Right cardiac atrium (tissue), 5 donors: Measurements from ENCODE around the gene SOD3. TPM values are rescaled to one million over a fixed set of nuclear protein-coding genes. Genes with fewer than 3 reads are reported as not detected.

ENCODE experiments used
- ATAC-seq, 2 donors: fragments of 200-7000 bp; cut with Tn5 transposase; one replicate each; pipeline versions ENCODE4 v1.8.0 to v1.9.1; 2020; ENCODE audit warnings: moderate library complexity in 2 of 2, mild to moderate bottlenecking in 1 of 2
- DNase-seq, 3 donors: peaks; one replicate each; pipeline ENCODE4 v3.0.0-alpha.2; 2020
- H3K27ac ChIP-seq: one replicate; pipeline ENCODE4 v1.5.1; 2013; ENCODE audit warnings: mild to moderate bottlenecking, low read length, control low read depth, moderate library complexity
- H3K27me3 ChIP-seq: one replicate; pipeline ENCODE4 v1.6.1; 2013; ENCODE audit not compliant: control insufficient read depth, insufficient read depth
- H3K4me1 ChIP-seq: one replicate; pipeline ENCODE4 v1.6.1; 2013; ENCODE audit warnings: low read length; ENCODE audit not compliant: control insufficient read depth, insufficient read depth
- H3K4me3 ChIP-seq: one replicate; pipeline ENCODE4 v1.5.1; 2013; ENCODE audit warnings: low read length, control low read depth
- H3K9me3 ChIP-seq: one replicate; pipeline ENCODE4 v1.6.1; 2013; ENCODE audit warnings: low read length; ENCODE audit not compliant: control insufficient read depth
- WGBS: extraction: QIAGEN DNeasy Blood & Tissue Kit; methylation state at CpG from one replicate; pipeline ENCODE4 v1.1.7; 2013; 5-methylcytosine and 5-hydroxymethylcytosine counted together
- intact Hi-C, 4 donors: fragments of 100-400 bp; cut with DNase I; formaldehyde crosslinking; loops; one replicate each; pipeline versions ENCODE4 v1.11.0 to v1.14.0; 2022 to 2023
- long read RNA-seq, 4 donors: library from polyadenylated mRNA; unstranded; transcript quantifications; one replicate each; pipeline ENCODE4 v2.0.0, GENCODE V29; 2020 to 2021
- polyA plus RNA-seq: library from polyadenylated mRNA; stranded (reverse); fragments of 200-250 nt; gene quantifications from one replicate; pipeline ENCODE4 v1.2.3, GENCODE V29; 2013
- total RNA-seq, 4 donors: library from RNA; stranded (reverse); fragmentation: NEBNext Ultra II Directional; extraction: Animal tissue kit (Norgen Biotek cat#: 25700); gene quantifications; one replicate each; pipeline ENCODE4 v1.2.1, GENCODE V29; 2021
- donor health status: healthy with polysubstance abuse.
- donor health status: DM: no; HTN: yes; CAD: no.
- donor health status: DM: no; HTN: no; CAD: no.
- donor health status: DM: no; HTN: yes; CAD: no; lungs with severe emphysema.
- donor health status: DM: yes; HTN: yes; CAD: no.

SOD3 gene
- total RNA-seq (100 to 1,000 TPM in 1 of 4 donors, 10 to 100 TPM in 3; 61.2 to 129 (median 80.9) TPM), polyA plus RNA-seq (59.2 TPM)
- long read RNA-seq, donor 1, transcript SOD3-201 (2 exons, 1,526 nt) = major isoform, 91 of 110 reads
- long read RNA-seq, donor 1, partial matches to known transcripts = 5 of 110 reads
- long read RNA-seq, donor 1, other reads (novel, unspliced or antisense) = 14 of 110 reads
- long read RNA-seq, donor 2, transcript SOD3-201 (2 exons, 1,526 nt) = major isoform, 176 of 219 reads
- long read RNA-seq, donor 2, partial matches to known transcripts = 24 of 219 reads
- long read RNA-seq, donor 2, other reads (novel, unspliced or antisense) = 19 of 219 reads
- long read RNA-seq, donor 3, partial matches to known transcripts = 3 of 4 reads
- long read RNA-seq, donor 3, other reads (novel, unspliced or antisense) = 0 of 4 reads
- long read RNA-seq, donor 4, transcript SOD3-201 (2 exons, 1,526 nt) = major isoform, 141 of 165 reads
- long read RNA-seq, donor 4, partial matches to known transcripts = 13 of 165 reads
- long read RNA-seq, donor 4, other reads (novel, unspliced or antisense) = 11 of 165 reads

GRCh38 chr4:24794916-24795665, at the start of gene SOD3:
Gene SOD3 (plus strand): TSS chr4:24795573. CDS start chr4:24799522, 3,949 bp downstream.
- Histone ChIP-seq H3K27me3 (no peaks in the 10 kb centered on the region), H3K27ac (peak within 1 kb of the TSS; percentile 86), H3K4me3 (peak within 1 kb of the TSS; percentile 35), H3K9me3 (no peaks in the 10 kb centered on the region), H3K4me1 (peaks cover 3% of the 10 kb centered on the region)
- WGBS = 22% methylated on average over 21 of the region's 21 CpGs
- ATAC-seq (peak; percentile 97 to 98), DNase-seq (peak; percentile 87 to 91 (median 91))
- intact Hi-C loops = loop anchor here in 1 of 4 donors (10.0 kb wide), 1 partner anchor 60 kb away; no protein-coding TSS in a partner anchor

GRCh38 chr4:24747234-24747975, 48.0 kb upstream of the SOD3 start:
- intact Hi-C loops = no loop called here
- Histone ChIP-seq H3K4me3 (no peak overlapping the region), H3K27me3 (no peaks in the 10 kb centered on the region), H3K4me1 (no peaks in the 10 kb centered on the region), H3K9me3 (no peaks in the 10 kb centered on the region), H3K27ac (no peak overlapping the region)
- DNase-seq (no peak), ATAC-seq (no peak)
- WGBS = 87% methylated on average over 4 of the region's 4 CpGs

GRCh38 chr4:24748023-24748422, 47.4 kb upstream of the SOD3 start:
- ATAC-seq (no peak), DNase-seq (no peak)
- no peaks in the 10 kb centered on the region for H3K4me1 ChIP-seq
- H3K4me3 ChIP-seq = no peak overlapping the region
- no peak overlapping the region for H3K27ac ChIP-seq
- H3K27me3 ChIP-seq = no peaks in the 10 kb centered on the region
- H3K9me3 ChIP-seq = no peaks in the 10 kb centered on the region
- WGBS = 94% methylated on average over 4 of the region's 4 CpGs
- intact Hi-C loops = no loop called here

GRCh38 chr4:24748758-24749350, 46.5 kb upstream of the SOD3 start:
- DNase-seq (no peak), ATAC-seq (no peak)
- Histone ChIP-seq H3K4me3 (no peak overlapping the region), H3K27ac (no peak overlapping the region), H3K9me3 (no peaks in the 10 kb centered on the region), H3K27me3 (no peaks in the 10 kb centered on the region), H3K4me1 (no peaks in the 10 kb centered on the region)
- WGBS = 63% methylated on average over 10 of the region's 10 CpGs
- intact Hi-C loops = no loop called here

- WGBS = 72% methylated on average over 3 of the region's 3 CpGs
- ATAC-seq (no peak), DNase-seq (no peak)
- Histone ChIP-seq H3K9me3 (no peaks in the 10 kb centered on the region), H3K4me3 (no peak overlapping the region), H3K4me1 (no peaks in the 10 kb centered on the region), H3K27ac (no peak overlapping the region), H3K27me3 (no peaks in the 10 kb centered on the region)
- intact Hi-C loops = no loop called here
Measured at GRCh38 chr4:24750106-24750505, 45.3 kb upstream of the SOD3 start.

- intact Hi-C loops = no loop called here
Measured at GRCh38 chr4:24751926-24752539, 43.3 kb upstream of the SOD3 start.

GRCh38 chr4:24753519-24753918, 41.9 kb upstream of the SOD3 start:
- intact Hi-C loops = no loop called here
- no peak for ATAC-seq
- Histone ChIP-seq H3K27ac (no peak overlapping the region), H3K27me3 (no peaks in the 10 kb centered on the region), H3K9me3 (no peaks in the 10 kb centered on the region), H3K4me3 (no peak overlapping the region), H3K4me1 (no peaks in the 10 kb centered on the region)
- WGBS = 73% methylated on average over 1 of the region's 1 CpG
- DNase-seq = no peak

More at GRCh38 chr4:24751926-24752539, 43.3 kb upstream of the SOD3 start:
- no peak for ATAC-seq
- Histone ChIP-seq H3K9me3 (no peaks in the 10 kb centered on the region), H3K4me1 (no peaks in the 10 kb centered on the region), H3K27ac (no peak overlapping the region), H3K27me3 (no peaks in the 10 kb centered on the region), H3K4me3 (no peak overlapping the region)
- no peak for DNase-seq
- 90% methylated on average over 3 of the region's 3 CpGs for WGBS

- ATAC-seq (no peak), DNase-seq (no peak)
- intact Hi-C loops = no loop called here
- H3K4me1 ChIP-seq = no peaks in the 10 kb centered on the region
- 29% methylated on average over 3 of the region's 3 CpGs for WGBS
- H3K4me3 ChIP-seq = no peak overlapping the region
- no peaks in the 10 kb centered on the region for H3K9me3 ChIP-seq
- H3K27me3 ChIP-seq = no peaks in the 10 kb centered on the region
- H3K27ac ChIP-seq = no peak overlapping the region
Measured at GRCh38 chr4:24754571-24754970, 40.8 kb upstream of the SOD3 start.

GRCh38 chr4:24763631-24764297, 31.6 kb upstream of the SOD3 start:
- Histone ChIP-seq H3K4me1 (no peaks in the 10 kb centered on the region), H3K27me3 (no peaks in the 10 kb centered on the region), H3K9me3 (no peaks in the 10 kb centered on the region), H3K4me3 (no peak overlapping the region), H3K27ac (no peak overlapping the region)
- 47% methylated on average over 5 of the region's 5 CpGs for WGBS
- intact Hi-C loops = no loop called here
- DNase-seq = peak in 1 of 3 donors; percentile 43
- peak; percentile 40 to 63 for ATAC-seq

- Histone ChIP-seq H3K27ac (no peak overlapping the region), H3K4me3 (no peak overlapping the region), H3K27me3 (no peaks in the 10 kb centered on the region), H3K4me1 (no peaks in the 10 kb centered on the region), H3K9me3 (no peaks in the 10 kb centered on the region)
- DNase-seq = no peak
- ATAC-seq = no peak
- 79% methylated on average over 3 of the region's 3 CpGs for WGBS
- intact Hi-C loops = no loop called here
Measured at GRCh38 chr4:24764345-24764744, 31.0 kb upstream of the SOD3 start.
